ENCODE data around the gene FAM78A. TPM values are rescaled to one million over a fixed set of nuclear protein-coding genes. Genes with fewer than 3 reads are reported as not detected.

FAM78A gene
- total and polyA plus RNA-seq, 12 donors: 7.0 to 53.1 (median 30.3) TPM

DNA sequence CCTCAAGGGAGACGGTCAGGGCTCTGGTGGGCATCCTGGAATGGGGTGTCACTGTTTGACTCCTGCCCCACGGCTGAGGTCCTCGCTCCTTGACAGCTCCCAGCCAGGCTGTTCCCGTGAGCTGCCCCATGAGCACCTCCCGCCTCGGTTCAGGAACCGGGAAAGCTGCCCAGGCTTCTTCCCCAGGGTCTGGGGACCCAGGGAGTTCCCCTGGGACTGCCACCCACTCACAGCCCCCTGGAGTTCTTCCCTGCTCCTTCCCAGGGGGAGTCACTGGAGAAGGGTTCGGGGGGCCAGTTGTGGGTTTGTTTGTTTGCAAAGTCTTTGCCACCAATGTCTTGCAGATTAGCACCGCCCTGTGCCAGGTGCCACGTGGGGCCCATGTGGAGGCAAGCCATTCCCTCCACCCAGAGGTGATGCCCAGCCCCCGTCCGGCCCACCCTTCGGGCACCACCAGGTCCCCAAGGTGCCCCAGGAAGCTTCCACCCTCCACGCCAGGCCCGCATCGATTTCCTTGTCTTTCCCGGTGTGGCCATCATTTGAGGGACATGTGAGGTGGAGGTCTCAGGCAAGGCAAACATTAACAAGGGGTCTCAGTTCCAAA, 14.6 kb upstream of the FAM78A start:
- intact Hi-C loops (cut with DNase I): loop anchor here in 1 of 10 donors (5.0 kb wide), 1 partner anchor 41 kb away; no protein-coding TSS in a partner anchor
- peak overlapping the region; percentile 89 to 98 (median 94) for H3K27ac ChIP-seq
- no peaks in the 10 kb centered on the region for H3K9me3 ChIP-seq
- H3K36me3 ChIP-seq: peaks cover 0 to 34% (median 0%) of the 10 kb centered on the region in 9 donors
- WGBS, 2 donors: 49 to 56% methylated on average over 17 of the region's 17 CpGs
- H3K27me3 ChIP-seq: no peaks in the 10 kb centered on the region
- peak overlapping the region; percentile 58 to 79 (median 74) for H3K4me3 ChIP-seq
- peaks cover 10 to 82% (median 43%) of the 10 kb centered on the region in 9 donors for H3K4me1 ChIP-seq
- ATAC-seq (peak in 3 of 8 donors; percentile 1 to 9 (median 3)), DNase-seq (no peak)
- TF ChIP-seq, protein P1, sequence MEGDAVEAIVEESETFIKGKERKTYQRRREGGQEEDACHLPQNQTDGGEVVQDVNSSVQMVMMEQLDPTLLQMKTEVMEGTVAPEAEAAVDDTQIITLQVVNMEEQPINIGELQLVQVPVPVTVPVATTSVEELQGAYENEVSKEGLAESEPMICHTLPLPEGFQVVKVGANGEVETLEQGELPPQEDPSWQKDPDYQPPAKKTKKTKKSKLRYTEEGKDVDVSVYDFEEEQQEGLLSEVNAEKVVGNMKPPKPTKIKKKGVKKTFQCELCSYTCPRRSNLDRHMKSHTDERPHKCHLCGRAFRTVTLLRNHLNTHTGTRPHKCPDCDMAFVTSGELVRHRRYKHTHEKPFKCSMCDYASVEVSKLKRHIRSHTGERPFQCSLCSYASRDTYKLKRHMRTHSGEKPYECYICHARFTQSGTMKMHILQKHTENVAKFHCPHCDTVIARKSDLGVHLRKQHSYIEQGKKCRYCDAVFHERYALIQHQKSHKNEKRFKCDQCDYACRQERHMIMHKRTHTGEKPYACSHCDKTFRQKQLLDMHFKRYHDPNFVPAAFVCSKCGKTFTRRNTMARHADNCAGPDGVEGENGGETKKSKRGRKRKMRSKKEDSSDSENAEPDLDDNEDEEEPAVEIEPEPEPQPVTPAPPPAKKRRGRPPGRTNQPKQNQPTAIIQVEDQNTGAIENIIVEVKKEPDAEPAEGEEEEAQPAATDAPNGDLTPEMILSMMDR (IDR thresholded peaks at IDR 0.05): no peak

- peak; percentile 9 to 55 (median 26) for ATAC-seq
- intact Hi-C loops (cut with DNase I): loop anchor here in 1 of 10 donors (5.0 kb wide), 1 partner anchor 42 kb away; no protein-coding TSS in a partner anchor
- H3K4me1 ChIP-seq: peaks cover 10 to 75% (median 41%) of the 10 kb centered on the region in 9 donors
- no peaks in the 10 kb centered on the region for H3K27me3 ChIP-seq
- WGBS, 2 donors: 40% methylated on average over 34 of the region's 34 CpGs
- no peak for DNase-seq
- H3K27ac ChIP-seq: peak overlapping the region; percentile 89 to 98 (median 94)
- peak overlapping the region; percentile 58 to 79 (median 74) for H3K4me3 ChIP-seq
- peaks cover 0 to 32% (median 0%) of the 10 kb centered on the region in 9 donors for H3K36me3 ChIP-seq
- no peaks in the 10 kb centered on the region for H3K9me3 ChIP-seq
- TF ChIP-seq, protein P1 (IDR thresholded peaks at IDR 0.05): no peak
These were observed 13.9 kb upstream of the FAM78A start for GRCh38 chr9:131290036-131290766.

DNA sequence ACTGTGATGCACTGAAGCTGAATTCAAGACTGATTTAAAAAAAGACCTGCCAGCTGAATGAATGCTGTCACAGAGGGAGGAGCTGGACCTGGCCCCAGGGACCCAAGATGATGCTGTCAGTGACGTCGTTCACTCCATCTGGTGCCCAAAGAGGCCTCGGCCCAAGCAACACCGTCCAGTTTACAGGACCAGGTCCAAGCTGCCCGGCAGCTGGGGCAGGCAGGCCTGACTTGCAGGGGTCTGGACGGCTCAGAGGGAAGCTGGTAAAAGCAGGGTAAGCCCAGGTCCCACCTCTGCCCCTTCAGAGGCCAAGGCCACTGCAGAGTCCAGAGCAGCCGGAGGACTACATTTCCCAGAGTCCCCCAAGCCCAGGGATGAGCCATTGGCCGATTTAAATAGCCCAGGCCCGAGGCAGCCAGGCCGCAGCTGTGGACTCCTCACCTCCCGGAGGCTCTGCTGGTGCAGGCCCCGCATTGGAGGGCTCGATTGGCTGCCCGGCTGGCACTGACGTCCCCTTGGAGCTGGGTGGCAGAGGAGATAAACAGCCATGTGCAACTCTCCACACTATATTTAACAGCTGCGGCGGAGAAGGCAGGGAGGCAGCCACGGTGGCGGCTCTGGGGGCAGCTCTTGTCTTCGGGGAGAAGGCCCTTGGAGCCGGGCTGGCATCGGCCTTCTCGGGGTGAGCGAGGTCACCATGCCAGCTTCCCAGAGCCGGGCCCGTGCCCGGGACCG, 13.2 kb upstream of the FAM78A start, which contains the start of gene PLPP7:
TSS of gene PLPP7 (plus strand) at position 423 of the 735 bp plus-strand sequence. CDS start at position 698, 275 bp downstream.
- ATAC-seq (peak; percentile 85 to 94 (median 92)), DNase-seq (peak; percentile 85 to 90)
- peak within 1 kb of the TSS; percentile 89 to 98 (median 94) for H3K27ac ChIP-seq
- H3K4me3 ChIP-seq: peak within 1 kb of the TSS; percentile 58 to 79 (median 74)
- H3K36me3 ChIP-seq: peaks cover 0 to 28% (median 0%) of the 10 kb centered on the region in 9 donors
- no peaks in the 10 kb centered on the region for H3K9me3 ChIP-seq
- H3K4me1 ChIP-seq: peaks cover 10 to 70% (median 40%) of the 10 kb centered on the region in 9 donors
- intact Hi-C loops (cut with DNase I): loop anchor here in 1 of 10 donors (5.0 kb wide), 1 partner anchor 43 kb away; no protein-coding TSS in a partner anchor
- TF ChIP-seq, protein P1 (IDR thresholded peaks at IDR 0.05): no peak
- H3K27me3 ChIP-seq: no peaks in the 10 kb centered on the region
- 19 to 29% methylated on average over 28 of the region's 28 CpGs for WGBS, 2 donors

DNA sequence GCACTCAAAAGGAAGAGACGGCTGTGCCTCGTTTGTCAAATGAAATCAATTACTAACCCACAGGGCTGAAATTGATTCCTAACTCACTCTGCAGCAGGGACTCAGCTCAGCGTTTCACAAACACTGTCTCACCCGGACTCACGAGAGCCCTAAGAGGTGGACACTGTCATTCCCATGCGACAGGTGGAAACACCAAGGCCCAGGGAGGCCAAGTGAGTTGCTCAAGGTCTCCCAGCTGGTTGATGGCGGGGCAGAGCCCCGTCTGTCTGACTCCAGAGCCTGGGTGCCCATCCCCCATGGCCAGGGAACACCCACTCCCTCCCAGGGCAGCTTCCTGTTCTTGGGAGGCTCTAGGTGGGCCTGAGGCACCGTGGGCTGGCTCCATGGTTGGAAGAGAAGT, 11.9 kb upstream of the FAM78A start:
- no peak for ATAC-seq
- intact Hi-C loops (cut with DNase I): no loop called here
- DNase-seq: no peak

More for the DNA sequence above, 11.9 kb upstream of the FAM78A start:
- no peaks in the 10 kb centered on the region for H3K9me3 ChIP-seq
- H3K4me3 ChIP-seq: no peak overlapping the region
- H3K27me3 ChIP-seq: peaks cover 0 to 4% (median 0%) of the 10 kb centered on the region in 7 donors
- H3K36me3 ChIP-seq: peaks cover 0 to 16% (median 0%) of the 10 kb centered on the region in 9 donors
- 77 to 79% methylated on average over 9 of the region's 9 CpGs for WGBS, 2 donors
- peaks cover 4 to 62% (median 36%) of the 10 kb centered on the region in 9 donors for H3K4me1 ChIP-seq
- H3K27ac ChIP-seq: peak overlapping the region in 9 of 10 donors; percentile 89 to 98 (median 94)
- TF ChIP-seq, protein P1 (IDR thresholded peaks at IDR 0.05): no peak

Data from heart right ventricle (tissue), 16 donors.